ENCODE results near the gene SRBD1.
A peak's percentile ranks its signal among the peaks of the same experiment; 100 is the strongest.

The SRBD1 gene

DNA sequence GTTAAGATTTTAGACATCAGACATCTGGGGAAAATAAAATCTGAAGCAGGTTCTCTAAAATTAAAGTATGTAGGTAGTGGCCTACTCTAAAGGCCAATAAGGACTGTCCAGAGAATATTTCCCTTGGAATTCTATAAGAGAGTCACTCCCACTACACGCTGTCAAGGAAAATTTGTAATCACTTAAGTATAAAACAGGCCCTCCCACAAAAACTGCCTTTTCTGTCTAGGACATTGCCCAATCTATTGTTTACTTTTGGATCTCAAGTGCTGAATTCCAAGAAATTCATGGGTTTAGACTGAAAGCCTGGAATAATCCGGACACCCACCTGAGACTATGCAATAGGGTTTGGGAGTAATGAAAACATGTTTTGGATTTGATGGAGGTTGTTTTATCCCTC lies 1.7 kb upstream of the SRBD1 start:
- Histone ChIP-seq H3K4me3 (ENCODE audit: low read depth in 1 of 2, low read length in 2 of 2) (no peak overlapping the region), H3K27ac (ENCODE audit: low read length) (no peak overlapping the region), H3K4me1 (ENCODE audit: control insufficient read depth in 1 of 2, insufficient read depth in 2 of 2, low read length in 2 of 2) (peaks cover 6 to 15% of the 10 kb centered on the region in 2 donors), H3K27me3 (ENCODE audit: low read depth, low read length) (no peaks in the 10 kb centered on the region), H3K36me3 (ENCODE audit: control insufficient read depth in 1 of 2, insufficient read depth in 2 of 2, low read length in 2 of 2) (peaks cover 0 to 3% of the 10 kb centered on the region in 2 donors), H3K9me3 (ENCODE audit: control insufficient read depth in 1 of 2, low read length in 2 of 2) (no peaks in the 10 kb centered on the region)

DNA sequence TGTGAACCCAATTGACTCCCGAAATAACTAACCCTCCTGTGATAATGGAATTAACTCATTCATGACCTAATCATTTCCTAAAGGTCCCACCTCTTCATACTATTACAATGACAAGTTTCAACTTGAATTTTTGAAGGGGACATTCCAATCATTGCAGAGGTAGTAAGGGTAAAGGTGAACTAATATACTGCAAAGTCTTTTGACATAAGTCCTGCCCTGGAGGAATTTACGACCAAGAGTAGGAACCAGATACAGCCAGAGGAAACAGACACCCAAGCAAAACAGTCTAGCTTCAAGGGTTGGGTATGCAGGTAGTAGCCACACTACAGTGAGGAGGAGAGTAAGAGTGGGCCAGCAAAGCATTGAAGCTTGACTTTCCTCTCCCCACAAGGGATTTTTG lies 1.2 kb upstream of the SRBD1 start:
- Histone ChIP-seq H3K4me3 (ENCODE audit: low read depth in 1 of 2, low read length in 2 of 2) (no peak overlapping the region), H3K9me3 (ENCODE audit: control insufficient read depth in 1 of 2, low read length in 2 of 2) (no peaks in the 10 kb centered on the region), H3K27ac (ENCODE audit: low read length) (no peak overlapping the region), H3K27me3 (ENCODE audit: low read depth, low read length) (no peaks in the 10 kb centered on the region), H3K36me3 (ENCODE audit: control insufficient read depth in 1 of 2, insufficient read depth in 2 of 2, low read length in 2 of 2) (peaks cover 0 to 3% of the 10 kb centered on the region in 2 donors), H3K4me1 (ENCODE audit: control insufficient read depth in 1 of 2, insufficient read depth in 2 of 2, low read length in 2 of 2) (peaks cover 6 to 15% of the 10 kb centered on the region in 2 donors)

DNA sequence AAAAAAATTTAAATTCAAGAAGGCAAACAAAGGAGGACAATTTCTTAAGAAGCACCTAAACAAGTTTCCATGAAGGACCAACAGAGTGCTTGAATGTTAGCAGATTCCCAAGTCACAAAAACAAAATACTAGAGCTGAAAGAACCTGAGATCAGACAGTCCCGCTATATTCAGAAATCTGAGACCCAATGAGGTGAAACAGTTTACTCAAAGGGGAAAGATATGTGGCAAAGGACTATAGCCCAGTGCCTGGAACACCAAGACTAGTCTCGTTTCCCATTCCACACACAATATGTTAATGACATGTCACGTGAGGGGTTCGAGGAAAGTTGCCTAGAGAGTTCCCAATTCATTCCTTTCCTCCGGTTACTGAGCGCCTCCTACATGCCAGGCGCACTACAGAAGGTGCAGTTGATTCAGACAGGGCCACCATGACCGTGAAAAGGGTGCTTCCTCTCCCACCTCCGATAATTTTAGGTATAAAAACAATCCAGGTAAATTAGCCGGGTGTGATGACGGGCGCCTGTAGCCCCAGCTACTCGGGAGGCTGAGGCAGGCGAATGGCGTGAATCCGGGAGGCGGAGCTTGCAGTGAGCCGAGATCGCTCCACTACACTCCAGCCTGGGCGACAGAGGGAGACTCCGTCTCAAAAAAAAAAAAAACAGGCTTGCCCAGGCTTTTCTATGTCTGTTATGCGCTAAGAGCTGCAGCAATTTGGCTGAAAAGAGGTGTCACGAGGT lies 617 bp downstream of the SRBD1 start:
- Histone ChIP-seq H3K4me1 (ENCODE audit: control insufficient read depth in 1 of 2, insufficient read depth in 2 of 2, low read length in 2 of 2) (peaks cover 6 to 15% of the 10 kb centered on the region in 2 donors), H3K27ac (ENCODE audit: low read length) (peak overlapping the region; percentile 90)

DNA sequence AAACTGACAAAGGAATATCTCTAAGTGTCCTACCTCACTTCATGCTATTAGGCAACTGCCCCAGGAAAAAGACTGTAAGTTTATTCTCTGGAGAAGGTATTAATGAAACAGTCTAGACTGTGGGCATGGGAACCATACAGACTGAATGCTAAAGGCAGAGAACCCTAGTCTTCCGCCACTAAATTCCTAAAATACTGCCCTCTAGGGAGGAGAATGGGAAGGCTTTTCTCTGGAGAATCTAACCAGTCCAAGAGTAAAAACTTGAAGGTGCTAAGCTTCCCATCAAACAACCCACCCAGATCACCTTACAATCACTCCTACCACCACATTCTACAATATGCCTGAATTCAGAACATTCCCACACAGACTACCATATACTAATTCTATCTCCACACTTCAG lies 3.4 kb downstream of the SRBD1 start:
- H3K27me3 ChIP-seq (ENCODE audit: low read depth, low read length) = no peaks in the 10 kb centered on the region
- H3K9me3 ChIP-seq (ENCODE audit: control insufficient read depth in 1 of 2, low read length in 2 of 2) = no peaks in the 10 kb centered on the region
- H3K4me3 ChIP-seq (ENCODE audit: low read depth in 1 of 2, low read length in 2 of 2) = no peak overlapping the region
- H3K4me1 ChIP-seq (ENCODE audit: control insufficient read depth in 1 of 2, insufficient read depth in 2 of 2, low read length in 2 of 2) = peaks cover 6 to 15% of the 10 kb centered on the region in 2 donors
- H3K27ac ChIP-seq (ENCODE audit: low read length) = no peak overlapping the region
- peaks cover 0 to 9% of the 10 kb centered on the region in 2 donors for H3K36me3 ChIP-seq (ENCODE audit: control insufficient read depth in 1 of 2, insufficient read depth in 2 of 2, low read length in 2 of 2)

More for the DNA sequence above, 617 bp downstream of the SRBD1 start:
- Histone ChIP-seq H3K4me3 (ENCODE audit: low read depth in 1 of 2, low read length in 2 of 2) (peak overlapping the region; percentile 84 to 87), H3K9me3 (ENCODE audit: control insufficient read depth in 1 of 2, low read length in 2 of 2) (no peaks in the 10 kb centered on the region), H3K36me3 (ENCODE audit: control insufficient read depth in 1 of 2, insufficient read depth in 2 of 2, low read length in 2 of 2) (peaks cover 0 to 3% of the 10 kb centered on the region in 2 donors), H3K27me3 (ENCODE audit: low read depth, low read length) (no peaks in the 10 kb centered on the region)

DNA sequence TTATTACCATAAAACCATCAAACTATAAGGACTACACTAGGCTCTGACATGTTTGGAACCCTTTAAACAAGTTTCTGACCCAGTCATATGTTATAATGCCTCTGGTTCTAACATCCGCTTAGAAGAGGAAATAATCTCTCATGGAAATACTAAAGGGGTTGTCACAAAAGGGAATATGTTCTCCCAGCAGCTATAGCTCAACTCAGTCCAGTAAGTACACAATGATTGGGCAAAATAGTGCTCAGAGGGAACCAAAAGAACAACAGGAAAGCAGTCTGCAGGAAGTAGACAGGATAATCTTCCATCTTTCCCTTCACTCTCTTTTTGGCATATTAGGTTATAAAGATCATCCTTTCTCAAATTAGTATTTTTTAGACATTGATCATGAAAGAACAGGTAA lies 4.3 kb downstream of the SRBD1 start:
- H3K27ac ChIP-seq (ENCODE audit: low read length) = no peak overlapping the region
- H3K4me3 ChIP-seq (ENCODE audit: low read depth in 1 of 2, low read length in 2 of 2) = no peak overlapping the region
- no peaks in the 10 kb centered on the region for H3K9me3 ChIP-seq (ENCODE audit: control insufficient read depth in 1 of 2, low read length in 2 of 2)
- peaks cover under 1 to 14% of the 10 kb centered on the region in 2 donors for H3K36me3 ChIP-seq (ENCODE audit: control insufficient read depth in 1 of 2, insufficient read depth in 2 of 2, low read length in 2 of 2)
- no peaks in the 10 kb centered on the region for H3K27me3 ChIP-seq (ENCODE audit: low read depth, low read length)
- H3K4me1 ChIP-seq (ENCODE audit: control insufficient read depth in 1 of 2, insufficient read depth in 2 of 2, low read length in 2 of 2) = peaks cover 6 to 15% of the 10 kb centered on the region in 2 donors

DNA sequence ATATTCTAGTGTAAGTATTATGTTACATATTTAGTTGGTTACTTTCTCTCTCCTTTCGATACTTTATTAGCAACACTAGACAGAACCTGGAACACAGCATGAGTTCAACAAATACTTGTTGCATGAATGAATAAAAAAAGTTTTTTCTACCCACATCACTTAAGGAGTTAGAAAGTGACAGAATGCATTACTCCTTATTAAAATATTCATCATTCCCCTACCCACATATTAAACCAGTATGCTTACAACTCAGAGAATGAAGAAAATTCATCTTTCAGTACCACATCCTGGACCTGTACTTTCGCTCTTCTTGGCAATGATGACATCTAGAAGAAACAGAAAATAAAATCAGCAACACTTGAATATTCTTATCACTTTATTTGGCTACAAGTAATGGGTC lies 6.0 kb downstream of the SRBD1 start:
- H3K36me3 ChIP-seq (ENCODE audit: control insufficient read depth in 1 of 2, insufficient read depth in 2 of 2, low read length in 2 of 2) = peaks cover 7 to 17% of the 10 kb centered on the region in 2 donors
- no peak overlapping the region for H3K4me3 ChIP-seq (ENCODE audit: low read depth in 1 of 2, low read length in 2 of 2)
- H3K27ac ChIP-seq (ENCODE audit: low read length) = no peak overlapping the region

DNA sequence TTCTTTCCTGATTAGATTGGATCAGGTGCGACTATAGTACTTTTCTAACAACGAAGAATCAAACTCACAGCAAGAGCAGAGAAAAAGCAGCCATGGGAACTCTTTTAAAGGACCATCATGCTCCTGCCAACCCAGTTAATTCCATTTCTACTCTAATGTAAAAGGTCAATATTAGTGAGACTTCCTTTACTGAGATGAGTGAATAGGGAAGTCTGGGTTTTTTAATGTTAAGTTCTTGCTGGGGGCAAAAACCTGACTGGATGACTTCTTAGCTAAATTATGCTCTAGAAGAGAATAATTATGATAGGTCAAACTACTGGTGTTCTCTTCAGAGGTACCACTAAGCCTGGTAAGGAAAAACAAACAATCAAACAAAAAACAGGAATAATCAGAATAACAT lies 8.4 kb downstream of the SRBD1 start:
- Histone ChIP-seq H3K27me3 (ENCODE audit: low read depth, low read length) (no peaks in the 10 kb centered on the region), H3K4me3 (ENCODE audit: low read depth in 1 of 2, low read length in 2 of 2) (no peak overlapping the region), H3K9me3 (ENCODE audit: control insufficient read depth in 1 of 2, low read length in 2 of 2) (no peaks in the 10 kb centered on the region), H3K4me1 (ENCODE audit: control insufficient read depth in 1 of 2, insufficient read depth in 2 of 2, low read length in 2 of 2) (no peaks in the 10 kb centered on the region), H3K36me3 (ENCODE audit: control insufficient read depth in 1 of 2, insufficient read depth in 2 of 2, low read length in 2 of 2) (peaks cover 17 to 40% of the 10 kb centered on the region in 2 donors), H3K27ac (ENCODE audit: low read length) (no peak overlapping the region)

More for the DNA sequence above, 6.0 kb downstream of the SRBD1 start:
- Histone ChIP-seq H3K27me3 (ENCODE audit: low read depth, low read length) (no peaks in the 10 kb centered on the region), H3K4me1 (ENCODE audit: control insufficient read depth in 1 of 2, insufficient read depth in 2 of 2, low read length in 2 of 2) (peaks cover 4 to 9% of the 10 kb centered on the region in 2 donors), H3K9me3 (ENCODE audit: control insufficient read depth in 1 of 2, low read length in 2 of 2) (no peaks in the 10 kb centered on the region)

DNA sequence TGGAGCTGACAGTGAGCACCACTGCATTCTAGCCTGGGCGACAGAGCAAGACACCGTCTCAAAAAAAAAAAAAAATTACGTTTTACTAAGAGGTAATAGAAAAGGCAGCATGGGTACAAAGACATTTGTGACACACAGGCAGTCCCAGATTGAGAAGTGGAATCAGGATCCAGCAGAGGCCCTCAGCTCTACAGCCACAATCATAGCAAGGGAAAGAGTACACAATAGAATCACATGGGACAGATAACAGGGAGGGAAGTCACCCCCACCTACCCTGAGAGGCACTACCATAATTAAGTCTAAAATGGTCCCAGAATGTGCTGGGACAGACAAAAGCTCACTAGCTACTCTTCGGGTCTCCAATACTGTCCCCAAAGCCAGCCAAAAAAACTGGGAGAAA lies 12.5 kb downstream of the SRBD1 start:
- H3K4me1 ChIP-seq (ENCODE audit: control insufficient read depth in 1 of 2, insufficient read depth in 2 of 2, low read length in 2 of 2) = peaks cover 0 to 7% of the 10 kb centered on the region in 2 donors
- H3K9me3 ChIP-seq (ENCODE audit: control insufficient read depth in 1 of 2, low read length in 2 of 2) = no peaks in the 10 kb centered on the region
- no peaks in the 10 kb centered on the region for H3K27me3 ChIP-seq (ENCODE audit: low read depth, low read length)
- no peak overlapping the region for H3K4me3 ChIP-seq (ENCODE audit: low read depth in 1 of 2, low read length in 2 of 2)
- H3K27ac ChIP-seq (ENCODE audit: low read length) = no peak overlapping the region
- H3K36me3 ChIP-seq (ENCODE audit: control insufficient read depth in 1 of 2, insufficient read depth in 2 of 2, low read length in 2 of 2) = peaks cover 17 to 39% of the 10 kb centered on the region in 2 donors

DNA sequence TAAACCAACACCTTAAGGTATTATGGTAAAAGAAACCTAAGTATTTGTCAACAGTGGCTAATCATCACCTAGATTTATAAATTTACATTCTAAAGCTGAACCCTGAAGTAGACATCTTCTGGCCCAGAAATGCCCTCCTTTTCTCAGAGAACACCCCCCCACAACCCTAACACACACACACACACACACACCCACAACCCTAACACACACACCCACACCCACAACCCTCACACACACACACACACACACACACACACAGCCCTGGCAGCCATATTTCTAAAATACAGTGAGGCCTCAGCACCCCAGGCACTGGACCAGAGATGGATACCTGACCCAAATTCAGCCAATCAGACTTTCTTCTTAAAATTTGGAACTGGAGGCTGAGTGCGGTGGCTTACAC lies 14.3 kb downstream of the SRBD1 start:
- peaks cover 16 to 31% of the 10 kb centered on the region in 2 donors for H3K36me3 ChIP-seq (ENCODE audit: control insufficient read depth in 1 of 2, insufficient read depth in 2 of 2, low read length in 2 of 2)

DNA sequence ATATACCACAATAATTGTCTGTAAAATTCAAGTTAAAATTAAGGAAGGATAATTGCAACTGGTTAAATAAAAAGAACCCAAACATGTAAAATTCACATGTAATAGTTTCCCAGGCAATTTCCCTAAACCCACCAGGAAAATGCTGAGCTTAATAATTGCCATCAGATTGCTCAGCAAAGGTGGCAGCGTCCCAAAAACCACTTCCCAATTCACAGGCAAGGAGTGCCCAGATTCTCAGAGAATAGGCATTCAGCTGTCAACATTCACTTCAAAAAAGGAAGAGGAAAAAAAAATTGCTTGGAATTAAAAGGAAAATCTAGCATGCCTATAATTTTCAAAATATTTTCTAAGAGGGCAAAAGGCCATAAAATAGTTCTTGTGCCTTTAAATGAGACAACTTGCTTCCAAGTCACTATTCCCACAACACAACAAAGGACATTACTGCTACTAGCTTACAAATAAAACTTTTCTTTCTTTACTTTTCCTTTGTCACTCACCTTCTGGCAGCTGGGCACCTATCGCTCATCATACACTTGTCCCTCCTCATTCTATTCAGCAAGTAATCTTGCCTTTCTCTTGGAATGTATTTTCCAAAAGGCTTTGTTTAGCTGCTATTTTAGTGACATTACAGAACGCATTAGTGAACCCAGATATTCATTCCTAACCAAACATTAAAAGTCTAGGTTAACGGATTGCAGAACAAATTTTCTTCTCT lies 15.2 kb downstream of the SRBD1 start:
- Histone ChIP-seq H3K4me3 (ENCODE audit: low read depth in 1 of 2, low read length in 2 of 2) (no peak overlapping the region), H3K4me1 (ENCODE audit: control insufficient read depth in 1 of 2, insufficient read depth in 2 of 2, low read length in 2 of 2) (peaks cover 0 to 7% of the 10 kb centered on the region in 2 donors), H3K9me3 (ENCODE audit: control insufficient read depth in 1 of 2, low read length in 2 of 2) (no peaks in the 10 kb centered on the region), H3K36me3 (ENCODE audit: control insufficient read depth in 1 of 2, insufficient read depth in 2 of 2, low read length in 2 of 2) (peaks cover 16 to 26% of the 10 kb centered on the region in 2 donors), H3K27ac (ENCODE audit: low read length) (no peak overlapping the region), H3K27me3 (ENCODE audit: low read depth, low read length) (no peaks in the 10 kb centered on the region)

More for the DNA sequence above, 14.3 kb downstream of the SRBD1 start:
- peaks cover 0 to 7% of the 10 kb centered on the region in 2 donors for H3K4me1 ChIP-seq (ENCODE audit: control insufficient read depth in 1 of 2, insufficient read depth in 2 of 2, low read length in 2 of 2)
- H3K4me3 ChIP-seq (ENCODE audit: low read depth in 1 of 2, low read length in 2 of 2) = no peak overlapping the region
- no peaks in the 10 kb centered on the region for H3K9me3 ChIP-seq (ENCODE audit: control insufficient read depth in 1 of 2, low read length in 2 of 2)
- H3K27me3 ChIP-seq (ENCODE audit: low read depth, low read length) = no peaks in the 10 kb centered on the region
- no peak overlapping the region for H3K27ac ChIP-seq (ENCODE audit: low read length)

DNA sequence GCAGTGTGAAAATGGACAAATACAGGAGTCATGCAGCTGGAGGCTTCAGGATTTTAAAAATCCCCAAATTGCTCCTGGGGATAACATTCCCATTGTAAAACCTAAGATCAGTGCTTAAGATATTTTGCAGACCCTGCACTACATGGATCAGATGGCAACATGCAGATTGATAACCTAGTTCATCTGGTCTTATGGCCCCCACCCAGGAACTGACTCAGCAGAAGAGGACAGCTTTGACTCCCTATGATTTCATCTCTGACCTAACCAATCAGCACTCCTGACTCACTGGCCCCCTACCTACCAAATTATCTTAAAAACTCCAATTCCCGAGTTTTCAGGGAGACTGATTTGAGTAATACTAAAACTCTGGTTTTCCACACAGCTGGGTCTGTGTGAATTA lies 20.0 kb downstream of the SRBD1 start:
- H3K4me3 ChIP-seq (ENCODE audit: low read depth in 1 of 2, low read length in 2 of 2) = no peak overlapping the region
- H3K36me3 ChIP-seq (ENCODE audit: control insufficient read depth in 1 of 2, insufficient read depth in 2 of 2, low read length in 2 of 2) = peaks cover 0 to 6% of the 10 kb centered on the region in 2 donors

More for the DNA sequence above, 20.0 kb downstream of the SRBD1 start:
- Histone ChIP-seq H3K27me3 (ENCODE audit: low read depth, low read length) (no peaks in the 10 kb centered on the region), H3K9me3 (ENCODE audit: control insufficient read depth in 1 of 2, low read length in 2 of 2) (no peaks in the 10 kb centered on the region), H3K4me1 (ENCODE audit: control insufficient read depth in 1 of 2, insufficient read depth in 2 of 2, low read length in 2 of 2) (peaks cover 0 to 6% of the 10 kb centered on the region in 2 donors), H3K27ac (ENCODE audit: low read length) (no peak overlapping the region)
